22Rv1 (cell line): Measurements from ENCODE around the gene ANKRD9.
A peak's percentile ranks its signal among the peaks of the same experiment; 100 is the strongest.

Source experiments
- H3K27ac ChIP-seq: fragments of 450-650 bp; 2 replicates; pipeline ENCODE4 v1.5.1; 2017
- ZFX ChIP-seq: fragments of 450-650 bp; IDR thresholded peaks from 2 replicates; pipeline ENCODE4 v1.6.1; 2017; ENCODE audit warnings: antibody characterized with exemption, borderline replicate concordance
- TF ChIP-seq, protein P1 (sequence below): fragments of 450-650 bp; IDR thresholded peaks from 2 replicates; pipeline ENCODE4 v1.5.1; 2017; ENCODE audit warnings: mild to moderate bottlenecking

The ANKRD9 gene, protein sequence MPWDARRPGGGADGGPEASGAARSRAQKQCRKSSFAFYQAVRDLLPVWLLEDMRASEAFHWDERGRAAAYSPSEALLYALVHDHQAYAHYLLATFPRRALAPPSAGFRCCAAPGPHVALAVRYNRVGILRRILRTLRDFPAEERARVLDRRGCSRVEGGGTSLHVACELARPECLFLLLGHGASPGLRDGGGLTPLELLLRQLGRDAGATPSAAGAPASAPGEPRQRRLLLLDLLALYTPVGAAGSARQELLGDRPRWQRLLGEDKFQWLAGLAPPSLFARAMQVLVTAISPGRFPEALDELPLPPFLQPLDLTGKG

GRCh38 chr14:102509746-102510615, at the start of gene ANKRD9:
Gene ANKRD9 (minus strand): TSS chr14:102509776. CDS start chr14:102507889, 1,887 bp downstream.
- peak within 1 kb of the TSS; percentile 94 for H3K27ac ChIP-seq

DNA sequence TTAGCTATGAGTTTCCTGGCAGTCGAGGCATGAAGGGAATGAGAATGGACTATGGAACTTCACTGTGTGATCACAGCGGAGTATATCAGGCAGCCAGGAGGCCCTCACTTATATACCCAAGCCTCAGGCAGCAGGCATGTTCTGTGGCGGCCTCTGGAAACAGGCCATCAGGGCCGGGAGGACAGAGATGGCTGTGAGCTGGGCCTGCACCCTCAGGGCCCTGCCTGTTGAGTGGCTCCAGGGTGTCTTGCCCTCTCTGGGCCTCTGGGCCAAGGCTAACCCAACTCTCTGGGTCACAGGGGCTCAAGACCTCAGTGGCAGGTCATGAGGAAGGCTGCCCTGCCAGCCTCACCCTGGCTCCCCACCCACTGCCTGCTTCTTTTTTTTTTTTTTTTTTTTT, 49.0 kb upstream of the ANKRD9 start:
- H3K27ac ChIP-seq = no peak overlapping the region
- no peak for TF ChIP-seq ZFX
- TF ChIP-seq, protein P1, sequence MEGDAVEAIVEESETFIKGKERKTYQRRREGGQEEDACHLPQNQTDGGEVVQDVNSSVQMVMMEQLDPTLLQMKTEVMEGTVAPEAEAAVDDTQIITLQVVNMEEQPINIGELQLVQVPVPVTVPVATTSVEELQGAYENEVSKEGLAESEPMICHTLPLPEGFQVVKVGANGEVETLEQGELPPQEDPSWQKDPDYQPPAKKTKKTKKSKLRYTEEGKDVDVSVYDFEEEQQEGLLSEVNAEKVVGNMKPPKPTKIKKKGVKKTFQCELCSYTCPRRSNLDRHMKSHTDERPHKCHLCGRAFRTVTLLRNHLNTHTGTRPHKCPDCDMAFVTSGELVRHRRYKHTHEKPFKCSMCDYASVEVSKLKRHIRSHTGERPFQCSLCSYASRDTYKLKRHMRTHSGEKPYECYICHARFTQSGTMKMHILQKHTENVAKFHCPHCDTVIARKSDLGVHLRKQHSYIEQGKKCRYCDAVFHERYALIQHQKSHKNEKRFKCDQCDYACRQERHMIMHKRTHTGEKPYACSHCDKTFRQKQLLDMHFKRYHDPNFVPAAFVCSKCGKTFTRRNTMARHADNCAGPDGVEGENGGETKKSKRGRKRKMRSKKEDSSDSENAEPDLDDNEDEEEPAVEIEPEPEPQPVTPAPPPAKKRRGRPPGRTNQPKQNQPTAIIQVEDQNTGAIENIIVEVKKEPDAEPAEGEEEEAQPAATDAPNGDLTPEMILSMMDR = no peak

More at GRCh38 chr14:102509746-102510615, at the start of gene ANKRD9:
- TF ChIP-seq, protein P1 = no peak
- TF ChIP-seq ZFX = no peak

DNA sequence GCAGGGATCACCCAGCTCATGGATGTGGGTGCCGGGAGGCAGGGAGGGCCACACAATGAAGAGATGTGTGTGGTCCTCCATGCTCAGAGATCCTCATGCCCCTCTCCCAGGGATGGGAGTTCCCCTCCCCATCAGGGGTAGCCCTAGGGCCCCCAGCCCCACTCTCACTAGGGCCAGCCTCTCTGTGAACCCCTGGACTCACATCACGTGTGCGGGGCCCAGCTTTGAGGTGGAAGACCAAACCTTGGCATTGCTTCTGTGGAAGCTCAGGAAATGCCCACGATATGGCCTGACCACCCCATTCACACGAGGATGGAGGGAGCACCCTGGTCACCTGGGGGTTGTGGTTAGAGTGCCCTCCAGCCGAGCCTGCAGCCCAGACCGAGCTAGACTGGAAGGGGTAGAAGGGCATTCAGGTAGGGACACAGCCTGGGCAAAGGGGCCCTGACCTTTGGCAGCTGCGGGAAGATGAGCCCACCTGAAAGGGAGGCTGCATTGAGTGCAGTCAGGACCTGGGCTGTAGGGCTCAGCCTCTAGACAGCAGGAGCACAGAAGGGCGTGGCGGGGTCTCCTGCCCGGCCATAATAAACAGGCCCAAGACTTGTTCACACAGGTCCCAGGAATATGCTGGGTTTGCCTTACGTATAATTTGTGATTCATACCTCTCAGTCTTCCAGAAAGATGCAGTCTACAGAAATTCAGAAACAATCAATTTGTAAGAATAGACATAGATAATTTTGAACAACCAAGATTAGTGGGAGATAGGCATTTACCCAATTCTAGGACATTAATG, 48.1 kb upstream of the ANKRD9 start:
- no peak overlapping the region for H3K27ac ChIP-seq
- TF ChIP-seq, protein P1 = no peak
- TF ChIP-seq ZFX = no peak

DNA sequence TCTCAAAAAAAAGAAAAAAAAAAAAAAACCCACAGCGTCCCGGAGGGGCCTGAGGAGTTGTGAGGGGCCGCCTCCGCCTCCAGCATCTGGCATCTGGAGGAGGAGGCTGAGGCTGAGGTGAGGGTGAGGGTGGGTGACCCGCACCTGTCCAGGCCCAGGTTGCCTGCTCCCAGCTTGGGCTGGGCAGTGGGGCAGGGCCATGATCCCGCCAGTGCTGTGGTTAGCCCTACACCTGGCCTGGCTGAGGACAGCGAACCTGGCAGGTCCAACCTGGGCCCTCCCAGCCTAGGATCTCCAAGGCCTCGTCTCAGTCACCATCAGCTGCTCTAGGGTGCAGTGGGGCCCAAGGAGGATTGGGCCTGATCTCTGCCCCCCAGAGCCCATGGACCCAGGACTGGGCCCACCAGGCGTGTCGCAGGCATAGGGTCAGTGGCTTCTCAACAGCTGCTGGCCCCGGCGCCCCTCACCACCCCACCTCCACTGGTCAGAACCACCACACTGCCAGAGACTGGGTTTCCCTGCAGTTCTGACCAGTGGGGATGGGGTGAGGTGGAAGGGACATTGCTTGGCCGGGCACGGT, 46.6 kb upstream of the ANKRD9 start:
- no peak overlapping the region for H3K27ac ChIP-seq
- TF ChIP-seq, protein P1 = no peak
- no peak for TF ChIP-seq ZFX

GRCh38 chr14:102554821-102555819, 45.5 kb upstream of the ANKRD9 start:
- TF ChIP-seq, protein P1 = no peak
- no peak for TF ChIP-seq ZFX
- no peak overlapping the region for H3K27ac ChIP-seq
